Left cardiac atrium (tissue), 4 donors: ENCODE measurements around the gene CTAGE15. TPM values are rescaled to one million over a fixed set of nuclear protein-coding genes. Genes with fewer than 3 reads are reported as not detected.
"Not testable (repeated sequence)": the region's sequence is repeated elsewhere in the genome, so short reads cannot be mapped to it uniquely, and the experiment has no call there.

Experiments used
- ATAC-seq, 2 donors: fragments of 200-7000 bp; cut with Tn5 transposase; one replicate each; pipeline ENCODE4 v1.9.1; 2020; ENCODE audit warnings: mild to moderate bottlenecking in 2 of 2, moderate library complexity in 2 of 2
- DNase-seq: peaks from one replicate; pipeline ENCODE4 v3.0.0-alpha.2; 2020
- intact Hi-C, 2 donors: fragments of 100-400 bp; cut with DNase I; formaldehyde crosslinking; loops; one replicate each; pipeline versions ENCODE4 v1.14.1 to v1.15.1; 2022 to 2023
- total RNA-seq, 2 donors: library from RNA; stranded (reverse); fragmentation: NEBNext Ultra II Directional; extraction: Animal tissue kit (Norgen Biotek cat#: 25700); gene quantifications; one replicate each; pipeline ENCODE4 v1.2.1, GENCODE V29; 2021
- donor health status: DM: no; HTN: yes; CAD: no.
- donor health status: DM: no; HTN: yes; CAD: no; lungs with severe emphysema.
- donor health status: DM: yes; HTN: yes; CAD: no.
- donor health status: Dilated cardiomyopathy.

CTAGE15 gene
- total RNA-seq, 2 donors from 2014 or later: not detected

DNA sequence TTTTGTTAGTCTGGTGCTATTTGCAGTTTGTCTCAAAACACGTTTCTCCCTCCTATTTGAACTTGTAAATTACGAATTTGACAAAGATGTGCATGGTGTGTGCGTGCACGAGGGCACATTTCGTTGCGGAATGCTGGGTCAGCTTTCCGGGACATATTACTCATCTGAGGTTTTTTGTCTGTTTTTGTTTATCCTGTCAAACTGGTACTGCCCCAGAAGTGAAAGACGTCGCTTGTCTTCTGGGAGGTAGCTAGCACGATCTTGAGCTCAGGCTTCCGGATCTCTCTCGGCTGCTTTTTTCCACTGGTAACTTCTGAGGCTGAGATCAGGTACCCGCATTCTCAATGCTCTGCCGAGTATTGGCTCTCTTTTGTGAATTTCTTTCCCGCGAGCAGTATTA is 49.6 kb downstream of the CTAGE15 start:
- intact Hi-C loops, DNase-seq: not testable (repeated sequence)
- peak; percentile 4 to 10 for ATAC-seq

- ATAC-seq, DNase-seq, intact Hi-C loops: not testable (repeated sequence)
Observed at GRCh38 chr7:143622130-143622529, 50.5 kb downstream of the CTAGE15 start.

Other genes starting within 250 kb of the CTAGE15 start
- under 1 TPM; 0.29 to 0.97 TPM for gene FAM131B, start 209.1 kb upstream of the CTAGE15 start, total RNA-seq
- 100 to 1,000 TPM in 1 of 2 donors, 10 to 100 TPM in 1; 79.1 to 156 TPM for gene ZYX, start 190.5 kb upstream of the CTAGE15 start, total RNA-seq
- under 1 TPM; 0.16 to 0.71 TPM for gene EPHA1, start 162.9 kb upstream of the CTAGE15 start, total RNA-seq
- gene TAS2R60, start 128.3 kb upstream of the CTAGE15 start, total RNA-seq: not detected
- gene TAS2R41, start 93.9 kb upstream of the CTAGE15 start, total RNA-seq: under 1 TPM in 1 of 2 donors, not detected in 1; 0.26 TPM
- gene TCAF2, start 49.2 kb downstream of the CTAGE15 start, total RNA-seq: under 1 TPM; 0.55 to 0.71 TPM
- gene CTAGE6, start 185.9 kb downstream of the CTAGE15 start, total RNA-seq: under 1 TPM; 0.12 to 0.21 TPM